ENCODE results near the gene ELANE. TPM values are rescaled to one million over a fixed set of nuclear protein-coding genes. Genes with fewer than 3 reads are reported as not detected.

Gene ELANE
- total RNA-seq, 2 experiments from 2014 or later, result not detected

GRCh38 chr19:807627-808422 lies 44.3 kb upstream of the ELANE start:
- Histone ChIP-seq H4K20me1 (ENCODE audit: insufficient read depth, low read length) (peaks cover 1% of the 10 kb centered on the region; the same call in 1 of the 2 replicates), H3K4me3 (ENCODE audit: low read depth, low read length, poor library complexity, severe bottlenecking) (no peak overlapping the region), H3K9me3 (ENCODE audit: low read length) (no peaks in the 10 kb centered on the region), H3K9me2 (ENCODE audit: insufficient read depth, low read length) (no peaks in the 10 kb centered on the region), H3K79me2 (ENCODE audit: insufficient read depth, low read depth, low read length) (peaks cover 10% of the 10 kb centered on the region), H3K4me1 (ENCODE audit: insufficient read depth, low read length, poor library complexity, severe bottlenecking) (no peaks in the 10 kb centered on the region), H3K36me3 (ENCODE audit: insufficient read depth, low read length) (peaks cover 94% of the 10 kb centered on the region), H3K4me2 (ENCODE audit: low read length) (no peak overlapping the region), H3K27ac (ENCODE audit: low read depth, low read length, poor library complexity, severe bottlenecking) (no peak overlapping the region), H2AFZ (ENCODE audit: low read length) (no peak overlapping the region)
- ChIA-PET POLR2A (no interaction called here), CTCF (ENCODE audit: unreplicated experiment) (no interaction called here)
- BruUV-seq (replicated peaks), result TSS peak; percentile 20
- DNase-seq (ENCODE audit: low spot score), result no peak
- TF ChIP-seq EZH2phosphoT487 (IDR thresholded peaks at IDR 0.05; ENCODE audit: borderline replicate concordance, low read depth, low read length) (no peak), CTCF (conservative IDR thresholded peaks at IDR 0.05; ENCODE audit: low read length) (no peak)
- intact Hi-C loops (cut with micrococcal nuclease; ENCODE audit: unreplicated experiment), result no loop called here

GRCh38 chr19:808423-808775 lies 43.7 kb upstream of the ELANE start:
- intact Hi-C loops (cut with micrococcal nuclease; ENCODE audit: unreplicated experiment), result no loop called here
- Histone ChIP-seq H3K9me3 (ENCODE audit: low read length) (no peaks in the 10 kb centered on the region), H3K27ac (ENCODE audit: low read depth, low read length, poor library complexity, severe bottlenecking) (no peak overlapping the region), H3K9me2 (ENCODE audit: insufficient read depth, low read length) (no peaks in the 10 kb centered on the region), H3K4me2 (ENCODE audit: low read length) (no peak overlapping the region), H2AFZ (ENCODE audit: low read length) (no peak overlapping the region), H3K36me3 (ENCODE audit: insufficient read depth, low read length) (peaks cover 94% of the 10 kb centered on the region), H3K79me2 (ENCODE audit: insufficient read depth, low read depth, low read length) (peaks cover 5% of the 10 kb centered on the region; the same call in 1 of the 2 replicates), H4K20me1 (ENCODE audit: insufficient read depth, low read length) (no peaks in the 10 kb centered on the region), H3K4me1 (ENCODE audit: insufficient read depth, low read length, poor library complexity, severe bottlenecking) (no peaks in the 10 kb centered on the region), H3K4me3 (ENCODE audit: low read depth, low read length, poor library complexity, severe bottlenecking) (no peak overlapping the region)
- TF ChIP-seq CTCF (conservative IDR thresholded peaks at IDR 0.05; ENCODE audit: low read length), result no peak
- TF ChIP-seq EZH2phosphoT487 (IDR thresholded peaks at IDR 0.05; ENCODE audit: borderline replicate concordance, low read depth, low read length), result no peak
- no peak for DNase-seq (ENCODE audit: low spot score)
- no TSS peak for BruUV-seq (replicated peaks)
- ChIA-PET POLR2A (no interaction called here), CTCF (ENCODE audit: unreplicated experiment) (no interaction called here)

- POLR2A ChIA-PET, result no interaction called here
- BruUV-seq (replicated peaks), result no TSS peak
- CTCF ChIA-PET (ENCODE audit: unreplicated experiment), result no interaction called here
These were observed 41.8 kb upstream of the ELANE start for GRCh38 chr19:810077-810855.

More at GRCh38 chr19:810077-810855, 41.8 kb upstream of the ELANE start:
- no peaks in the 10 kb centered on the region for H3K79me2 ChIP-seq (ENCODE audit: insufficient read depth, low read depth, low read length)
- H3K9me2 ChIP-seq (ENCODE audit: insufficient read depth, low read length), result no peaks in the 10 kb centered on the region
- intact Hi-C loops (cut with micrococcal nuclease; ENCODE audit: unreplicated experiment), result no loop called here
- H3K36me3 ChIP-seq (ENCODE audit: insufficient read depth, low read length), result peaks cover 94% of the 10 kb centered on the region
- no peak overlapping the region for H2AFZ ChIP-seq (ENCODE audit: low read length)
- no peaks in the 10 kb centered on the region for H3K4me1 ChIP-seq (ENCODE audit: insufficient read depth, low read length, poor library complexity, severe bottlenecking)
- DNase-seq (ENCODE audit: low spot score), result no peak
- no peaks in the 10 kb centered on the region for H4K20me1 ChIP-seq (ENCODE audit: insufficient read depth, low read length)
- H3K9me3 ChIP-seq (ENCODE audit: low read length), result no peaks in the 10 kb centered on the region
- H3K4me3 ChIP-seq (ENCODE audit: low read depth, low read length, poor library complexity, severe bottlenecking), result no peak overlapping the region
- no peak for TF ChIP-seq CTCF (conservative IDR thresholded peaks at IDR 0.05; ENCODE audit: low read length)
- TF ChIP-seq EZH2phosphoT487 (IDR thresholded peaks at IDR 0.05; ENCODE audit: borderline replicate concordance, low read depth, low read length), result no peak
- no peak overlapping the region for H3K4me2 ChIP-seq (ENCODE audit: low read length)
- no peak overlapping the region for H3K27ac ChIP-seq (ENCODE audit: low read depth, low read length, poor library complexity, severe bottlenecking)

All from OCI-LY7 (cell line).